Activated CD4-positive, alpha-beta T cell treated with anti-CD3 and anti-CD28 coated beads, Interleukin-2, amount 10 ng/mL, durations not matched to agents 7 days and 5 days (primary cell): ENCODE results near the gene ATXN10. TPM values are rescaled to one million over a fixed set of nuclear protein-coding genes. Genes with fewer than 3 reads are reported as not detected.

Experiments
- CTCF ChIA-PET: fragments of 350-600 bp; sonication (Branson Sonifier 250); formaldehyde crosslinking; loops from one replicate; lab custom pipeline; 2021; ENCODE audit warnings: antibody characterized with exemption; lab: Charles Lee
- POLR2A ChIA-PET: fragments of 350-600 bp; sonication (Branson Sonifier 250); formaldehyde crosslinking; loops from one replicate; lab custom pipeline; 2021; ENCODE audit warnings: antibody characterized with exemption; lab: Charles Lee
- DNase-seq: peaks from one replicate; pipeline ENCODE4 v3.0.0-alpha.2; 2020
- H3K27ac Mint-ChIP-seq: one replicate; pipeline ENCODE4 v1.8.0; 2021; ENCODE audit warnings: mild to moderate bottlenecking, moderate library complexity, mixed read lengths
- H3K27me3 Mint-ChIP-seq: one replicate; pipeline ENCODE4 v1.8.0; 2021; ENCODE audit warnings: mixed read lengths
- H3K36me3 Mint-ChIP-seq: one replicate; pipeline ENCODE4 v1.8.0; 2021; ENCODE audit warnings: low read depth, mixed read lengths
- H3K4me1 Mint-ChIP-seq: one replicate; pipeline ENCODE4 v1.8.0; 2021; ENCODE audit warnings: mixed read lengths
- H3K4me3 Mint-ChIP-seq: one replicate; pipeline ENCODE4 v1.8.0; 2021; ENCODE audit warnings: mild to moderate bottlenecking, moderate library complexity, mixed read lengths
- H3K9me3 Mint-ChIP-seq: one replicate; pipeline ENCODE4 v1.8.0; 2021; ENCODE audit warnings: mixed read lengths
- total RNA-seq, 2 experiments: library from RNA; stranded (reverse); gene quantifications; one replicate each; pipeline ENCODE4 v1.2.3, GENCODE V29; 2021

Gene ATXN10
- total RNA-seq, 2 experiments from 2014 or later = 91.5 to 103 TPM

GRCh38 chr22:45762545-45763235 is 91.1 kb downstream of the ATXN10 start:
- POLR2A ChIA-PET = no interaction called here
- no peak for DNase-seq
- no peaks in the 10 kb centered on the region for H3K9me3 Mint-ChIP-seq

GRCh38 chr22:45763236-45763624 is 91.6 kb downstream of the ATXN10 start:
- Mint-ChIP-seq H3K9me3 (no peaks in the 10 kb centered on the region), H3K36me3 (peaks cover 3% of the 10 kb centered on the region), H3K4me3 (no peak overlapping the region), H3K4me1 (peaks cover 6% of the 10 kb centered on the region), H3K27me3 (no peaks in the 10 kb centered on the region), H3K27ac (no peak overlapping the region)
- DNase-seq = no peak
- POLR2A ChIA-PET = no interaction called here
- CTCF ChIA-PET = no interaction called here

More at GRCh38 chr22:45762545-45763235, 91.1 kb downstream of the ATXN10 start:
- no peak overlapping the region for H3K27ac Mint-ChIP-seq
- CTCF ChIA-PET = no interaction called here
- peaks cover 6% of the 10 kb centered on the region for H3K4me1 Mint-ChIP-seq
- peaks cover 3% of the 10 kb centered on the region for H3K36me3 Mint-ChIP-seq
- H3K4me3 Mint-ChIP-seq = no peak overlapping the region
- no peaks in the 10 kb centered on the region for H3K27me3 Mint-ChIP-seq

- POLR2A ChIA-PET = no interaction called here
- H3K4me3 Mint-ChIP-seq = no peak overlapping the region
- H3K27me3 Mint-ChIP-seq = no peaks in the 10 kb centered on the region
- no peak for DNase-seq
- CTCF ChIA-PET = no interaction called here
- no peak overlapping the region for H3K27ac Mint-ChIP-seq
- H3K4me1 Mint-ChIP-seq = peaks cover 6% of the 10 kb centered on the region
- no peaks in the 10 kb centered on the region for H3K9me3 Mint-ChIP-seq
- H3K36me3 Mint-ChIP-seq = peaks cover 13% of the 10 kb centered on the region
Observed at GRCh38 chr22:45768490-45768889, 96.9 kb downstream of the ATXN10 start.

GRCh38 chr22:45769569-45770210 is 98.1 kb downstream of the ATXN10 start:
- ChIA-PET POLR2A (no interaction called here), CTCF (no interaction called here)
- H3K4me1 Mint-ChIP-seq = no peaks in the 10 kb centered on the region
- no peak for DNase-seq
- H3K4me3 Mint-ChIP-seq = no peak overlapping the region
- H3K36me3 Mint-ChIP-seq = peaks cover 13% of the 10 kb centered on the region
- H3K27ac Mint-ChIP-seq = no peak overlapping the region
- H3K9me3 Mint-ChIP-seq = no peaks in the 10 kb centered on the region
- H3K27me3 Mint-ChIP-seq = no peaks in the 10 kb centered on the region

GRCh38 chr22:45770506-45770905 is 98.9 kb downstream of the ATXN10 start:
- Mint-ChIP-seq H3K9me3 (no peaks in the 10 kb centered on the region), H3K36me3 (peaks cover 13% of the 10 kb centered on the region), H3K4me3 (no peak overlapping the region), H3K27me3 (no peaks in the 10 kb centered on the region), H3K27ac (no peak overlapping the region), H3K4me1 (no peaks in the 10 kb centered on the region)
- DNase-seq = no peak
- ChIA-PET CTCF (interaction anchor here (0.9 to 1.2 kb wide), 2 partner anchors 10 to 18 kb away, joined by 3 read pairs; no protein-coding TSS in a partner anchor), POLR2A (no interaction called here)

GRCh38 chr22:45771057-45771456 is 99.4 kb downstream of the ATXN10 start:
- ChIA-PET POLR2A (no interaction called here), CTCF (interaction anchor here (0.9 to 1.2 kb wide), 2 partner anchors 10 to 19 kb away, joined by 3 read pairs; no protein-coding TSS in a partner anchor)
- H3K36me3 Mint-ChIP-seq = peaks cover 13% of the 10 kb centered on the region
- H3K9me3 Mint-ChIP-seq = no peaks in the 10 kb centered on the region
- no peaks in the 10 kb centered on the region for H3K4me1 Mint-ChIP-seq
- no peaks in the 10 kb centered on the region for H3K27me3 Mint-ChIP-seq
- no peak overlapping the region for H3K27ac Mint-ChIP-seq
- DNase-seq = no peak
- H3K4me3 Mint-ChIP-seq = no peak overlapping the region

GRCh38 chr22:45771711-45772110 is 100.1 kb downstream of the ATXN10 start:
- no peaks in the 10 kb centered on the region for H3K27me3 Mint-ChIP-seq
- no peaks in the 10 kb centered on the region for H3K9me3 Mint-ChIP-seq
- no peak overlapping the region for H3K4me3 Mint-ChIP-seq
- POLR2A ChIA-PET = no interaction called here
- H3K4me1 Mint-ChIP-seq = no peaks in the 10 kb centered on the region
- CTCF ChIA-PET = no interaction called here
- DNase-seq = no peak
- no peak overlapping the region for H3K27ac Mint-ChIP-seq
- peaks cover 13% of the 10 kb centered on the region for H3K36me3 Mint-ChIP-seq

GRCh38 chr22:45772743-45773142 is 101.1 kb downstream of the ATXN10 start:
- no peaks in the 10 kb centered on the region for H3K9me3 Mint-ChIP-seq
- no peak overlapping the region for H3K4me3 Mint-ChIP-seq
- no peaks in the 10 kb centered on the region for H3K4me1 Mint-ChIP-seq
- CTCF ChIA-PET = no interaction called here
- H3K27me3 Mint-ChIP-seq = no peaks in the 10 kb centered on the region
- POLR2A ChIA-PET = no interaction called here
- no peak overlapping the region for H3K27ac Mint-ChIP-seq
- peaks cover 13% of the 10 kb centered on the region for H3K36me3 Mint-ChIP-seq
- DNase-seq = no peak

GRCh38 chr22:45774001-45774670 is 102.5 kb downstream of the ATXN10 start:
- ChIA-PET CTCF (no interaction called here), POLR2A (no interaction called here)
- no peak for DNase-seq
- H3K4me1 Mint-ChIP-seq = no peaks in the 10 kb centered on the region
- no peaks in the 10 kb centered on the region for H3K9me3 Mint-ChIP-seq
- H3K27me3 Mint-ChIP-seq = no peaks in the 10 kb centered on the region
- H3K27ac Mint-ChIP-seq = no peak overlapping the region
- no peak overlapping the region for H3K4me3 Mint-ChIP-seq
- peaks cover 10% of the 10 kb centered on the region for H3K36me3 Mint-ChIP-seq

GRCh38 chr22:45775062-45775461 is 103.4 kb downstream of the ATXN10 start:
- no peak for DNase-seq
- H3K36me3 Mint-ChIP-seq = peaks cover 11% of the 10 kb centered on the region
- no peaks in the 10 kb centered on the region for H3K4me1 Mint-ChIP-seq
- H3K27ac Mint-ChIP-seq = no peak overlapping the region
- POLR2A ChIA-PET = no interaction called here
- H3K4me3 Mint-ChIP-seq = no peak overlapping the region
- no peaks in the 10 kb centered on the region for H3K9me3 Mint-ChIP-seq
- CTCF ChIA-PET = no interaction called here
- no peaks in the 10 kb centered on the region for H3K27me3 Mint-ChIP-seq

- Mint-ChIP-seq H3K4me3 (no peak overlapping the region), H3K27me3 (no peaks in the 10 kb centered on the region), H3K9me3 (no peaks in the 10 kb centered on the region), H3K4me1 (no peaks in the 10 kb centered on the region), H3K36me3 (peaks cover 10% of the 10 kb centered on the region), H3K27ac (no peak overlapping the region)
- CTCF ChIA-PET = no interaction called here
- no peak for DNase-seq
- POLR2A ChIA-PET = no interaction called here
Observed at GRCh38 chr22:45775569-45776312, 104.1 kb downstream of the ATXN10 start.

GRCh38 chr22:45776313-45776585 is 104.6 kb downstream of the ATXN10 start:
- Mint-ChIP-seq H3K27ac (no peak overlapping the region), H3K4me1 (no peaks in the 10 kb centered on the region), H3K27me3 (no peaks in the 10 kb centered on the region), H3K36me3 (peaks cover 6% of the 10 kb centered on the region), H3K9me3 (no peaks in the 10 kb centered on the region), H3K4me3 (no peak overlapping the region)
- CTCF ChIA-PET = no interaction called here
- no peak for DNase-seq
- POLR2A ChIA-PET = no interaction called here
